Ovary (tissue), 9 donors: ENCODE data around the gene PGM2. TPM values are rescaled to one million over a fixed set of nuclear protein-coding genes. Genes with fewer than 3 reads are reported as not detected.

Experiments used
- DNase-seq, 5 donors: peaks; one replicate each; pipeline ENCODE4 v3.0.0-alpha.2; 2019 to 2020
- H3K27ac ChIP-seq, 2 donors: fragments of 200-600 bp; one replicate each; pipeline versions ENCODE4 v1.5.1 to v1.8.0; 2019 to 2022
- H3K27me3 ChIP-seq: fragments of 200-600 bp; one replicate; pipeline ENCODE4 v1.8.0; 2022
- H3K36me3 ChIP-seq: fragments of 200-600 bp; sonication (generic); one replicate; pipeline ENCODE4 v1.5.1; 2019
- H3K4me1 ChIP-seq: one replicate; pipeline ENCODE4 v1.8.1; 2013; ENCODE audit warnings: mild to moderate bottlenecking, moderate library complexity; ENCODE audit not compliant: insufficient read depth
- H3K4me3 ChIP-seq: fragments of 200-600 bp; sonication (generic); one replicate; pipeline ENCODE4 v1.5.1; 2017
- H3K9me3 ChIP-seq, 2 donors: fragments of 200-600 bp in 1 of 2; sonication (generic) in 1 of 2; one replicate each; pipeline versions ENCODE4 v1.5.1 to v1.8.1; 2013 to 2019; ENCODE audit warnings: mild to moderate bottlenecking in 1 of 2, moderate library complexity in 1 of 2
- EP300 ChIP-seq: sonication (generic); formaldehyde crosslinking; IDR thresholded peaks from one replicate; pipeline ENCODE4 v1.6.1; 2017; ENCODE audit warnings: antibody characterized with exemption
- POLR2A ChIP-seq: fragments of 450-650 bp; IDR thresholded peaks from one replicate; pipeline ENCODE4 v1.6.1; 2017; ENCODE audit warnings: antibody characterized with exemption, mild to moderate bottlenecking, moderate library complexity
- WGBS, 3 donors: extraction: QIAGEN DNeasy Blood & Tissue Kit in 1 of 3; methylation state at CpG; one replicate each; pipeline versions ENCODE4 v1.1.5 to v1.1.7; 2013 to 2017; 5-methylcytosine and 5-hydroxymethylcytosine counted together
- intact Hi-C, 4 donors: fragments of 100-400 bp; cut with DNase I; formaldehyde crosslinking; loops; one replicate each; pipeline versions ENCODE4 v1.11.0 to v1.15.1; 2022 to 2023
- polyA plus RNA-seq, 2 donors: library from polyadenylated mRNA; stranded (reverse); fragments of 200-250 nt in 1 of 2; fragments of 350-450 nt in 1 of 2; fragmentation: Illumina TruSeq in 1 of 2; extraction: RNeasy Lipid Tissue Mini Kit (QIAGEN cat#74804) in 1 of 2; gene quantifications; one replicate each; pipeline ENCODE4 v1.2.3, GENCODE V29; 2013 to 2014
- total RNA-seq, 7 donors: library from RNA; depleted of rRNA in 2 of 7; stranded (reverse); fragments of >200 nt in 2 of 7; fragmentation: NEBNext Ultra II Directional in 3 of 7; extraction: Animal tissue kit (Norgen Biotek cat#: 25700) in 3 of 7; gene quantifications; one replicate each; pipeline versions ENCODE4 v1.1.0 to v1.2.4, GENCODE V29; 2016 to 2023
- TF ChIP-seq, protein P1 (sequence below), 3 donors: fragments of 450-650 bp in 2 of 3; fragments of 200-600 bp in 1 of 3; IDR thresholded peaks; one replicate each; pipeline versions ENCODE4 v1.5.1 to v1.8.0; 2016 to 2022; ENCODE audit warnings: antibody characterized with exemption in 3 of 3, mild to moderate bottlenecking in 1 of 3
- donor health status: DM: no; HTN: no; CAD: no; lungs with moderate emphysema.
- donor health status: DM: no; HTN: no; CAD: no.
- donor health status: Bipolar disorder and iron deficiency.
- donor health status: DM: yes; HTN: yes; CAD: no.
- donor health status: DM: no; HTN: no; CAD: no.
- donor health status: DM: yes; HTN: yes; CAD: no.

The PGM2 gene
- total and polyA plus RNA-seq, 9 donors, result 11.0 to 31.2 (median 22.2) TPM

DNA sequence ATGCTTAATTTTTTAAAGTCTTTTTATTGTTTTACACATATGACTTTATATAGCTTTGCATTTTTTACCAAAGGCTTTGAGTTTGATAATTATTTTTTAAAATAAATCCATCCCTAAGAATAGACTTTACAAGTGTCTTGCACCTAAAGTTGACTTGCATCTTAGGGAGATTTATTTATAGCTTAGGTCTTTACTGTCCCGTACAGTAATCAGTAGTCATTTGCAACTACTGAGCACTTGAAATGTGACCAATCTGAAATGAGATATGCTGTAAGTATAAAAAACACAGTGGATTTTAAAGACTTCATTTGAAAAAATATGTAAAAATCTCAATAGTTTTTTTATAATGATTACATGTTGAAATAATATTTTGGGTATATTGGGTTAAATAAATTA lies 83.6 kb downstream of the PGM2 start:
- no peak for TF ChIP-seq EP300
- no peak for TF ChIP-seq POLR2A
- TF ChIP-seq, protein P1, sequence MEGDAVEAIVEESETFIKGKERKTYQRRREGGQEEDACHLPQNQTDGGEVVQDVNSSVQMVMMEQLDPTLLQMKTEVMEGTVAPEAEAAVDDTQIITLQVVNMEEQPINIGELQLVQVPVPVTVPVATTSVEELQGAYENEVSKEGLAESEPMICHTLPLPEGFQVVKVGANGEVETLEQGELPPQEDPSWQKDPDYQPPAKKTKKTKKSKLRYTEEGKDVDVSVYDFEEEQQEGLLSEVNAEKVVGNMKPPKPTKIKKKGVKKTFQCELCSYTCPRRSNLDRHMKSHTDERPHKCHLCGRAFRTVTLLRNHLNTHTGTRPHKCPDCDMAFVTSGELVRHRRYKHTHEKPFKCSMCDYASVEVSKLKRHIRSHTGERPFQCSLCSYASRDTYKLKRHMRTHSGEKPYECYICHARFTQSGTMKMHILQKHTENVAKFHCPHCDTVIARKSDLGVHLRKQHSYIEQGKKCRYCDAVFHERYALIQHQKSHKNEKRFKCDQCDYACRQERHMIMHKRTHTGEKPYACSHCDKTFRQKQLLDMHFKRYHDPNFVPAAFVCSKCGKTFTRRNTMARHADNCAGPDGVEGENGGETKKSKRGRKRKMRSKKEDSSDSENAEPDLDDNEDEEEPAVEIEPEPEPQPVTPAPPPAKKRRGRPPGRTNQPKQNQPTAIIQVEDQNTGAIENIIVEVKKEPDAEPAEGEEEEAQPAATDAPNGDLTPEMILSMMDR (IDR thresholded peaks at IDR 0.05), result no peak
- peaks cover 3% of the 10 kb centered on the region for H3K4me1 ChIP-seq

More for the DNA sequence above, 83.6 kb downstream of the PGM2 start:
- 69 to 78% (median 72%) methylated on average over 1 of the region's 1 CpG for WGBS, 3 donors
- no peak overlapping the region for H3K4me3 ChIP-seq
- intact Hi-C loops, result no loop called here
- H3K27ac ChIP-seq, result no peak overlapping the region
- no peaks in the 10 kb centered on the region for H3K9me3 ChIP-seq
- DNase-seq, result no peak
- H3K36me3 ChIP-seq, result no peaks in the 10 kb centered on the region
- H3K27me3 ChIP-seq, result no peaks in the 10 kb centered on the region

Other genes starting within 250 kb of the PGM2 start
- gene RELL1, start 140.3 kb upstream of the PGM2 start, total RNA-seq, result 10 to 100 TPM; 21.3 to 31.4 (median 24.4) TPM
- 1 to 10 TPM; 4.1 to 7.4 TPM for gene RELL1, start 140.3 kb upstream of the PGM2 start, polyA plus RNA-seq
- 100 to 1,000 TPM in 1 of 7 donors, 10 to 100 TPM in 6; 41.9 to 104 (median 63.9) TPM for gene TBC1D1, start 64.4 kb downstream of the PGM2 start, total RNA-seq
- 10 to 100 TPM; 39.5 to 96.1 TPM for gene TBC1D1, start 64.4 kb downstream of the PGM2 start, polyA plus RNA-seq
- 1 to 10 TPM in 1 of 7 donors, under 1 TPM in 5, not detected in 1; 0.31 to 2.3 (median 0.77) TPM for gene PTTG2, start 133.7 kb downstream of the PGM2 start, total RNA-seq
- under 1 TPM; 0.13 to 0.32 TPM for gene PTTG2, start 133.7 kb downstream of the PGM2 start, polyA plus RNA-seq